PFSK-1 (cell line): ENCODE measurements around the gene C12orf57.

Experiments
- POLR2AphosphoS5 ChIP-seq: IDR thresholded peaks from 2 replicates; pipeline ENCODE4 v1.6.1; 2012; ENCODE audit warnings: low read depth, mild to moderate bottlenecking, control low read depth, low read length, moderate library complexity
- REST ChIP-seq, 2 experiments: IDR thresholded peaks; 2 replicates each; pipeline versions ENCODE4 v1.6.1 to v1.8.0; 2011 to 2012; ENCODE audit warnings: low read depth in 2 of 2, low read length in 2 of 2, control low read depth in 1 of 2, inconsistent platforms in 1 of 2, mild to moderate bottlenecking in 1 of 2, moderate library complexity in 1 of 2; ENCODE audit not compliant: insufficient read depth in 1 of 2

GRCh38 chr12:6921996-6922946, 21.6 kb upstream of the C12orf57 start:
- TF ChIP-seq POLR2AphosphoS5 (no peak), REST (IDR thresholded peaks at IDR 0.05; ENCODE audit: insufficient read depth in 1 of 2, low read depth in 2 of 2, low read length in 2 of 2) (no peak)
